ENCODE results near the gene WDR37. TPM values are rescaled to one million over a fixed set of nuclear protein-coding genes. Genes with fewer than 3 reads are reported as not detected.

WDR37 gene
- total and polyA plus RNA-seq, 10 of the 15 experiments (the other 5 are each of a cell fraction or from before 2014, with no cell fraction given), result 1.9 to 11.1 (median 7.1) TPM

- Histone ChIP-seq H4K20me1 (ENCODE audit: control insufficient read depth, insufficient read depth) (no peaks in the 10 kb centered on the region), H3K4me1 (ENCODE audit: control insufficient read depth, insufficient read depth, low read length) (no peaks in the 10 kb centered on the region), H3K36me3 (ENCODE audit: control insufficient read depth in 2 of 2, insufficient read depth in 2 of 2, low read length in 1 of 2) (no peaks in the 10 kb centered on the region), H2AFZ (ENCODE audit: control insufficient read depth, low read depth, low read length) (no peak overlapping the region), H3K4me2 (ENCODE audit: control insufficient read depth, insufficient read depth) (no peak overlapping the region), H3K9me3 (replicated peaks; ENCODE audit: control insufficient read depth, insufficient read depth, low read length) (no peaks in the 10 kb centered on the region), H3K27me3 (replicated peaks in 1 of 2; ENCODE audit: control insufficient read depth in 2 of 2, insufficient read depth in 2 of 2, low read length in 1 of 2) (peaks cover 0 to 2% of the 10 kb centered on the region in 2 experiments; a peak in 2 of 4 replicates), H3K79me2 (ENCODE audit: control insufficient read depth, insufficient read depth, low read length) (no peaks in the 10 kb centered on the region), H3K27ac (ENCODE audit: control insufficient read depth, insufficient read depth) (no peak overlapping the region), H3K9ac (ENCODE audit: control insufficient read depth, insufficient read depth, low read length) (no peak overlapping the region), H3K4me3 (no peak overlapping the region)
- intact Hi-C loops (cut with micrococcal nuclease; ENCODE audit: unreplicated experiment), result no loop called here
- CTCF ChIA-PET, result no interaction called here
- no peak for ATAC-seq
- FAIRE-seq, result no peak
- in situ Hi-C loops (cut with MboI), result no loop called here
- no peak for DNase-seq (ENCODE audit: low read depth, low spot score)
- RAD21 ChIA-PET (ENCODE audit: unreplicated experiment), result interaction anchor here (0.6 kb wide), 1 partner anchor 43 kb away, joined by 3 read pairs; no protein-coding TSS in a partner anchor
- TF ChIP-seq ZBTB11 (CRISPR knock-in tag; IDR thresholded peaks at IDR 0.05) (no peak), SUPT20H (IDR thresholded peaks at IDR 0.05; ENCODE audit: borderline replicate concordance, control insufficient read depth, low read depth, low read length) (no peak)
- SMC1A ChIA-PET (ENCODE audit: uncharacterized antibody, unreplicated experiment), result no interaction called here
- WGBS (ENCODE audit: insufficient coverage, insufficient replicate concordance, low lambda C conversion rate, missing lambda C conversion rate), result 23% methylated on average over 9 of the region's 9 CpGs
- POLR2A ChIA-PET, result no interaction called here
- BruUV-seq (replicated peaks), result no TSS peak
These were observed 115.4 kb downstream of the WDR37 start for GRCh38 chr10:1171586-1171985.

Data from GM12878 (cell line).